Hepatocyte (in vitro differentiated cells): ENCODE results near the gene ITPR3. TPM values are rescaled to one million over a fixed set of nuclear protein-coding genes. Genes with fewer than 3 reads are reported as not detected.

Source experiments
- DNase-seq: peaks from one replicate; pipeline ENCODE4 v3.0.0-alpha.2; 2016; ENCODE audit warnings: low spot score
- H2AFZ ChIP-seq: fragments of 200-600 bp; sonication (generic); 2 replicates; pipeline ENCODE4 v1.6.0; 2016; ENCODE audit warnings: antibody characterized with exemption, mild to moderate bottlenecking
- H3K27ac ChIP-seq: fragments of 200-600 bp; sonication (generic); 2 replicates; pipeline ENCODE4 v1.5.1; 2016; ENCODE audit warnings: mild to moderate bottlenecking
- H3K27me3 ChIP-seq: fragments of 200-600 bp; sonication (generic); 2 replicates; pipeline ENCODE4 v1.6.1; 2016
- H3K36me3 ChIP-seq: fragments of 200-600 bp; sonication (generic); replicated peaks from 2 replicates; pipeline ENCODE4 v1.5.1; 2016; ENCODE audit warnings: low read depth; ENCODE audit not compliant: insufficient read depth
- H3K4me1 ChIP-seq: fragments of 200-600 bp; sonication (generic); 2 replicates; pipeline ENCODE4 v1.5.1; 2016; ENCODE audit warnings: mild to moderate bottlenecking, moderate library complexity; ENCODE audit not compliant: insufficient read depth
- H3K4me2 ChIP-seq: fragments of 200-600 bp; sonication (generic); 2 replicates; pipeline ENCODE4 v1.6.0; 2016
- H3K4me3 ChIP-seq: fragments of 200-600 bp; sonication (generic); 2 replicates; pipeline ENCODE4 v1.5.1; 2016; ENCODE audit warnings: mild to moderate bottlenecking
- H3K79me2 ChIP-seq: fragments of 200-600 bp; sonication (generic); 2 replicates; pipeline ENCODE4 v1.6.0; 2017; ENCODE audit warnings: mild to moderate bottlenecking
- H3K9me2 ChIP-seq: fragments of 200-600 bp; sonication (generic); replicated peaks from 2 replicates; pipeline ENCODE4 v1.6.0; 2017; ENCODE audit warnings: mild to moderate bottlenecking; ENCODE audit not compliant: insufficient read depth
- H3K9me3 ChIP-seq: fragments of 200-600 bp; sonication (generic); 2 replicates; pipeline ENCODE4 v1.5.1; 2016; ENCODE audit warnings: low read depth, mild to moderate bottlenecking
- H4K20me1 ChIP-seq: fragments of 200-600 bp; sonication (generic); 2 replicates; pipeline ENCODE4 v1.6.0; 2016; ENCODE audit warnings: mild to moderate bottlenecking; ENCODE audit not compliant: insufficient read depth, poor library complexity, severe bottlenecking
- EZH2 ChIP-seq: fragments of 200-600 bp; sonication (generic); IDR thresholded peaks from 2 replicates; pipeline ENCODE4 v1.6.1; 2016; ENCODE audit warnings: antibody characterized with exemption, mild to moderate bottlenecking, borderline replicate concordance
- EZH2phosphoT487 ChIP-seq: fragments of 200-600 bp; sonication (generic); IDR thresholded peaks from one replicate; pipeline ENCODE4 v1.6.1; 2018; ENCODE audit warnings: antibody characterized with exemption, mild to moderate bottlenecking, low read depth, moderate library complexity; ENCODE audit not compliant: unreplicated experiment, severe bottlenecking
- WGBS: methylation state at CpG from one replicate; pipeline ENCODE4 v1.1.6; 2016; ENCODE audit warnings: low lambda C conversion rate; ENCODE audit errors: missing lambda C conversion rate; 5-methylcytosine and 5-hydroxymethylcytosine counted together
- polyA plus RNA-seq: library from polyadenylated mRNA; unstranded; fragments of >200 nt; fragmentation: Nextera tagmentation; extraction: Ambion mirVana; gene quantifications from 2 replicates; pipeline ENCODE4 v1.2.1, GENCODE V29; 2016
- total RNA-seq: library from RNA; depleted of rRNA; stranded (reverse); fragments of >200 nt; gene quantifications from 2 replicates; pipeline ENCODE4 v1.2.3, GENCODE V29; 2014
- TF ChIP-seq, protein P1 (sequence below): fragments of 200-600 bp; sonication (generic); IDR thresholded peaks from 2 replicates; pipeline ENCODE4 v1.5.1; 2016; ENCODE audit warnings: antibody characterized with exemption, mild to moderate bottlenecking; ENCODE audit not compliant: poor library complexity

The ITPR3 gene
- total and polyA plus RNA-seq, 2 experiments from 2014 or later: 16.5 to 39.6 TPM

DNA sequence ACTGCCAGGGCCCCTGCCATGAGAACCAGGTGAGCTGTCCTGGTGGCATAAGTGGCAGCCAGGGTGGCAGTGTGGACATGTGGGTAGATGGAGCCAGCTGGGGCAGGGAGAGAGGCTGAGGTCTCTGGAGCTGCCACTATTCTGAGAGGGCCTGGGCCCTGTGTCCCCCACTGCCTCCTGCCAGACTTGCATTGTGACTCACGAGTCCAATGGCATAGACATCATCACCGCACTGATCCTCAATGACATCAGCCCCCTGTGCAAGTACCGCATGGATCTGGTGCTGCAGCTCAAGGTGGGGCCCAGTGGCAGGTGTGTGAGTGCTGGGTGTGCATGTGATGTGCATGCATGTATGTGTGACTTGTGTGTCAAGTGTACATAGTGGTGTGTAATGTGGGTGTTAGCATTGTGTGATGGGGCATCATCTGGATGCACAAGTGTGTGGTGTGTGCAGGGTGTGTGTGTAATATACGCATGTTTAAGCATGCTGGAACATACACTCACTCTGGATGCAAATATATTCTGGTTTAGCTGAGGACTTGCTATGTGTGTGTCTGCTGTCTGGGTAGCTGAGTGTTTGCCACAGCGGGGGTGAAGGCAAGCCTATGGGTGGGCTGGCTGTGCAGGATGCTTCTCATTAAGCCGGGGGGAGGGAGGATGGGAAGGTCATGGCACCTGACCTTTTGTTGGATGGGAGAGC, 65.3 kb downstream of the ITPR3 start:
- no peaks in the 10 kb centered on the region for H3K9me3 ChIP-seq
- H4K20me1 ChIP-seq: no peaks in the 10 kb centered on the region
- DNase-seq: no peak
- no peaks in the 10 kb centered on the region for H3K36me3 ChIP-seq
- TF ChIP-seq, protein P1, sequence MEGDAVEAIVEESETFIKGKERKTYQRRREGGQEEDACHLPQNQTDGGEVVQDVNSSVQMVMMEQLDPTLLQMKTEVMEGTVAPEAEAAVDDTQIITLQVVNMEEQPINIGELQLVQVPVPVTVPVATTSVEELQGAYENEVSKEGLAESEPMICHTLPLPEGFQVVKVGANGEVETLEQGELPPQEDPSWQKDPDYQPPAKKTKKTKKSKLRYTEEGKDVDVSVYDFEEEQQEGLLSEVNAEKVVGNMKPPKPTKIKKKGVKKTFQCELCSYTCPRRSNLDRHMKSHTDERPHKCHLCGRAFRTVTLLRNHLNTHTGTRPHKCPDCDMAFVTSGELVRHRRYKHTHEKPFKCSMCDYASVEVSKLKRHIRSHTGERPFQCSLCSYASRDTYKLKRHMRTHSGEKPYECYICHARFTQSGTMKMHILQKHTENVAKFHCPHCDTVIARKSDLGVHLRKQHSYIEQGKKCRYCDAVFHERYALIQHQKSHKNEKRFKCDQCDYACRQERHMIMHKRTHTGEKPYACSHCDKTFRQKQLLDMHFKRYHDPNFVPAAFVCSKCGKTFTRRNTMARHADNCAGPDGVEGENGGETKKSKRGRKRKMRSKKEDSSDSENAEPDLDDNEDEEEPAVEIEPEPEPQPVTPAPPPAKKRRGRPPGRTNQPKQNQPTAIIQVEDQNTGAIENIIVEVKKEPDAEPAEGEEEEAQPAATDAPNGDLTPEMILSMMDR: no peak
- TF ChIP-seq EZH2phosphoT487 (no peak), EZH2 (no peak)
- H3K4me2 ChIP-seq: no peak overlapping the region
- no peaks in the 10 kb centered on the region for H3K4me1 ChIP-seq
- no peak overlapping the region for H2AFZ ChIP-seq
- 86% methylated on average over 6 of the region's 6 CpGs for WGBS
- H3K9me2 ChIP-seq: no peaks in the 10 kb centered on the region
- H3K79me2 ChIP-seq: no peaks in the 10 kb centered on the region
- no peak overlapping the region for H3K4me3 ChIP-seq
- no peak overlapping the region for H3K27ac ChIP-seq
- no peaks in the 10 kb centered on the region for H3K27me3 ChIP-seq

DNA sequence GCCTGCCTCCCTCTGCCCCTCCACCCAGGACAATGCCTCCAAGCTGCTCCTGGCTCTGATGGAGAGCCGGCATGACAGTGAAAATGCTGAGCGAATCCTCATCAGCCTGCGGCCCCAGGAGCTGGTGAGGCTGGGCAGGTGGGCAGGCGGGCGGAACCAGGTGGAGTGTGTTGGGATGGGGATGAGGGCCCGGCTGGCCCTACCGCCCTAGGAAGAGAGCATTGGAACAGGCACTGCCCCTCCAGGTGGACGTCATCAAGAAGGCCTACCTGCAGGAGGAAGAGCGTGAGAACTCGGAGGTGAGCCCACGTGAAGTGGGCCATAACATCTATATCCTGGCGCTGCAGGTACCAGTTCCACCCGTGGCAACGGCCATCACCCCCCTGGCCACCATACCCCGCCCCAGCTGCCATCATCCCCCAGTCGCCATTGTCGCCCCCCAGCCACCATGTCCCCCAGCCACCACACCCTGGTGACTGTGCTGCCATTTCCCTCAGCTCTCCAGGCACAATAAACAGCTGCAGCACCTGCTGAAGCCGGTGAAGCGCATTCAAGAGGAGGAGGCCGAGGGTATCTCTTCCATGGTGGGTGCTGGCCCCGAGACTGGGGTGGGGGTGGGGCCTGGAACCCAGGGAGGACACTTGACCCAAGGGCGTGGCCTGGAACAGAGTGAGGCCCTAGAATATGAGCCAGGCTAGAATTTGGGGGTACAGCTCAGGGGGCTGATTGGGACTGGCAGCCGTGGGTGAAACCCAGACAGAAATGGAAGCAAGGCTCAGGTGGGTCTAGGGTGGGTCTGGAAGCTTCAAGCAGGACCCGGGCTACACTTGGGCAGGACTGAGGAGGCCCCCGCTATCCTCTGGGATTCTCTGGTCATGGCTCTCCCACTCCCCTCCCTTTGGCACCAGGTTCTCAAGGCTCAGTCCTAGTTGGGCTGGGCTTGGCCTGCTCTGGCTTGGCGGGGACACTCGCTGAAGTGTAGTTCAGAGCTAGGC, 66.2 kb downstream of the ITPR3 start:
- TF ChIP-seq, protein P1: no peak
- TF ChIP-seq EZH2: no peak
- no peak for TF ChIP-seq EZH2phosphoT487
- Histone ChIP-seq H3K4me3 (no peak overlapping the region), H3K79me2 (no peaks in the 10 kb centered on the region), H3K27ac (no peak overlapping the region), H4K20me1 (no peaks in the 10 kb centered on the region), H3K27me3 (no peaks in the 10 kb centered on the region), H3K36me3 (no peaks in the 10 kb centered on the region), H3K4me2 (no peak overlapping the region), H3K9me3 (no peaks in the 10 kb centered on the region), H3K4me1 (no peaks in the 10 kb centered on the region), H3K9me2 (no peaks in the 10 kb centered on the region), H2AFZ (no peak overlapping the region)
- WGBS: 92% methylated on average over 22 of the region's 27 CpGs
- no peak for DNase-seq

DNA sequence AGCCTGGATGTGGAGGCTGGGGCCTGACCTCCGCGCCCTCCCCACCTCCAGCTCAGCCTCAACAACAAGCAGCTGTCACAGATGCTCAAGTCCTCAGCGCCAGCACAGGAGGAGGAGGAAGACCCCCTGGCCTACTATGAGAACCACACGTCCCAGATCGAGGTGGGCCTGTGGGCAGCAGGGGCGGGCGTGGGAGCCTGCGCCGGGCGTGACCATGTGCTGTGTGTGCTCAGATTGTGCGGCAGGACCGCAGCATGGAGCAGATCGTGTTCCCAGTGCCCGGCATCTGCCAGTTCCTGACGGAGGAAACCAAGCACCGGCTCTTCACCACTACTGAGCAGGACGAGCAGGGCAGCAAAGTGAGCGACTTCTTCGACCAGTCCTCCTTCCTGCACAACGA, 66.9 kb downstream of the ITPR3 start:
- Histone ChIP-seq H3K9me2 (no peaks in the 10 kb centered on the region), H3K27ac (no peak overlapping the region), H3K36me3 (no peaks in the 10 kb centered on the region), H4K20me1 (no peaks in the 10 kb centered on the region), H3K4me2 (no peak overlapping the region), H3K4me1 (no peaks in the 10 kb centered on the region), H3K4me3 (no peak overlapping the region), H3K9me3 (no peaks in the 10 kb centered on the region), H3K79me2 (no peaks in the 10 kb centered on the region), H3K27me3 (no peaks in the 10 kb centered on the region), H2AFZ (no peak overlapping the region)
- TF ChIP-seq, protein P1: no peak
- TF ChIP-seq EZH2phosphoT487 (no peak), EZH2 (no peak)
- no peak for DNase-seq
- 96% methylated on average over 15 of the region's 20 CpGs for WGBS
